SH-SY5Y (cell line): ENCODE measurements around the gene AP1AR.

Source experiments
- GATA2 ChIP-seq: IDR thresholded peaks from 2 replicates; pipeline ENCODE4 v1.6.1; 2011; ENCODE audit warnings: mild to moderate bottlenecking, low read depth, low read length
- GATA3 ChIP-seq: IDR thresholded peaks from 2 replicates; pipeline ENCODE4 v1.6.1; 2011; ENCODE audit warnings: low read depth, mild to moderate bottlenecking, low read length, moderate library complexity

Gene AP1AR

GRCh38 chr4:112231779-112232713 lies at the start of gene AP1AR:
Gene AP1AR, plus strand, starts transcription at chr4:112231787. Its CDS starts 305 bp downstream, at chr4:112232092.
- TF ChIP-seq GATA3 = no peak
- no peak for TF ChIP-seq GATA2

GRCh38 chr4:112182604-112183003 lies 49.0 kb upstream of the AP1AR start:
- TF ChIP-seq GATA3 (no peak), GATA2 (no peak)

- TF ChIP-seq GATA3 (no peak), GATA2 (no peak)
Observed at GRCh38 chr4:112183252-112183651, 48.3 kb upstream of the AP1AR start.

- TF ChIP-seq GATA3 (no peak), GATA2 (no peak)
Observed at GRCh38 chr4:112184438-112184837, 47.1 kb upstream of the AP1AR start.

- TF ChIP-seq GATA2 = no peak
- no peak for TF ChIP-seq GATA3
Observed at GRCh38 chr4:112185334-112185733, 46.3 kb upstream of the AP1AR start.

- no peak for TF ChIP-seq GATA2
- TF ChIP-seq GATA3 = no peak
Observed at GRCh38 chr4:112185740-112186670, 45.6 kb upstream of the AP1AR start.

GRCh38 chr4:112189754-112190153 lies 41.8 kb upstream of the AP1AR start:
- TF ChIP-seq GATA2 (no peak), GATA3 (no peak)

GRCh38 chr4:112190684-112191083 lies 40.9 kb upstream of the AP1AR start:
- TF ChIP-seq GATA2 = no peak
- TF ChIP-seq GATA3 = no peak

- TF ChIP-seq GATA2 (no peak), GATA3 (no peak)
Observed at GRCh38 chr4:112196461-112196860, 35.1 kb upstream of the AP1AR start.

GRCh38 chr4:112199041-112199440 lies 32.5 kb upstream of the AP1AR start:
- TF ChIP-seq GATA3 (no peak), GATA2 (no peak)

- TF ChIP-seq GATA2 = no peak
Observed at GRCh38 chr4:112201915-112202505, 29.6 kb upstream of the AP1AR start.

- TF ChIP-seq GATA2 = no peak
- no peak for TF ChIP-seq GATA3
Observed at GRCh38 chr4:112203593-112203992, 28.0 kb upstream of the AP1AR start.

GRCh38 chr4:112206431-112206830 lies 25.2 kb upstream of the AP1AR start:
- TF ChIP-seq GATA2 (no peak), GATA3 (no peak)

- TF ChIP-seq GATA2 = no peak
- TF ChIP-seq GATA3 = no peak
Observed at GRCh38 chr4:112210777-112211176, 20.8 kb upstream of the AP1AR start.
